ENCODE results near the gene KIF3A.

- TF ChIP-seq CTCF (IDR thresholded peaks at IDR 0.05; ENCODE audit: borderline replicate concordance, extremely low read depth, low read length, poor library complexity, severe bottlenecking) (no peak), EZH2 (IDR thresholded peaks at IDR 0.05; ENCODE audit: borderline replicate concordance, low read depth, low read length, severe bottlenecking) (no peak)
Observed at GRCh38 chr5:132677682-132678400, 59.5 kb downstream of the KIF3A start.
